HG03060 (cell line): ENCODE data around the gene FBXW10.
"Not testable (repeated sequence)": the region's sequence is repeated elsewhere in the genome, so short reads cannot be mapped to it uniquely, and the experiment has no call there.

Experiments used
- ATAC-seq: cut with Tn5 transposase; IDR thresholded peaks from one replicate; pipeline ENCODE4 v1.9.1; 2021; ENCODE audit warnings: low read depth, moderate number of reproducible peaks; ENCODE audit not compliant: unreplicated experiment

The FBXW10 gene

DNA sequence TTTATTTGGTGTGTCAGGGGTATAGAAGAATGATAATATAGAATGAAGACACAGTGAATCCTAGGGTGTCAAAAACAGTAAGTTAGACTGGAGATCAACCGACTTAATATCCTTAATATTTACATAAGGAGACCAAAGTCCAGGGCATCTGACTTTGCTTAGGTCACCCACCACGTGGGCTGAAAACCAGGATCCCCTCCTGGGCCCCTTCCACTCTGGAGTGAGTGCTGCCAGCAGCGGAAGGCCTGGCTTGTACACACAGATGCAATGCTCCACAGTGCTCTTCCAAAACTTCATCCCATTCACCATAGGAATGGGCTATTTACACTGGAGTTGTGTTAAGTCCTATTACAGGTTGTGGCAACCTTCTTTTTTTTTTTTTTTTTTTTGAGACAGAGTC lies 2.7 kb downstream of the FBXW10 start:
- not testable (repeated sequence) for ATAC-seq

DNA sequence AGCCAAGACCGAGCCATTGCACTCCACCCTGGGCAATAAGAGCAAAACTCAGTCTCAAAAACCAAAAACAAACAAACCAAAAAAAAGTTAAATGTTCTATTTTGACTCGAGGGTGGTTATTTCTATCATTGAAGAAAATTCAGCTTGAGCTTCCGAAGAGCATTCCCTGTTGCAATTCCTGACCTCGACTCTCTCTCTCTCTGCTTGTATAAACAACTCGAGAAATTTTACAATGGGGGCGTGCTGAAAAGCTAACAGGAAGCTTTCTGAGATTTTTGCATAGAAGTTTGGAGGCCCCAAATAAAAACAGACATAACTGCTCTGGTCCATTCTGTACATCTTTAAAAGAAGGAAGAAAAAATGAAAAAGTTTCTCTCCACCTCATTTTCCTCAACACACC lies 3.6 kb downstream of the FBXW10 start:
- not testable (repeated sequence) for ATAC-seq

DNA sequence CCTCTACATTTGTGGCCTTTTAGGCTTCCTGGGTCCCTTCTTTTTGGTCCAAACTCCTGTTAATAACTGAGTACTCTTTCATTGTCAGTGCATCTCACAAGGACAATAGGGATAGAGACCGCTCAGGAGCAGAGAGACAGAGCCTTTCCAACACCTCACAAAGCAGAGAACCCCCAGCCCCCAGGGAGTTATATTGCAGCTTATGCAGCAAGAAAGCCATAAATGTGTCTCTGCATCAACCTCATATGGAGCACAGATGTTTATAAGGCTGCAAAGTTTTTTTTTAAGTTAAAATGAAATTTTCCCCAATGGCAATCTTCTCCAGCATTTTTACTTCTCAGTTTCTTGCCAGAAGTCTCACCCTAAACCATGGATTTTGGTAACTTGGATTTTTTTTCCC lies 6.4 kb downstream of the FBXW10 start:
- not testable (repeated sequence) for ATAC-seq

DNA sequence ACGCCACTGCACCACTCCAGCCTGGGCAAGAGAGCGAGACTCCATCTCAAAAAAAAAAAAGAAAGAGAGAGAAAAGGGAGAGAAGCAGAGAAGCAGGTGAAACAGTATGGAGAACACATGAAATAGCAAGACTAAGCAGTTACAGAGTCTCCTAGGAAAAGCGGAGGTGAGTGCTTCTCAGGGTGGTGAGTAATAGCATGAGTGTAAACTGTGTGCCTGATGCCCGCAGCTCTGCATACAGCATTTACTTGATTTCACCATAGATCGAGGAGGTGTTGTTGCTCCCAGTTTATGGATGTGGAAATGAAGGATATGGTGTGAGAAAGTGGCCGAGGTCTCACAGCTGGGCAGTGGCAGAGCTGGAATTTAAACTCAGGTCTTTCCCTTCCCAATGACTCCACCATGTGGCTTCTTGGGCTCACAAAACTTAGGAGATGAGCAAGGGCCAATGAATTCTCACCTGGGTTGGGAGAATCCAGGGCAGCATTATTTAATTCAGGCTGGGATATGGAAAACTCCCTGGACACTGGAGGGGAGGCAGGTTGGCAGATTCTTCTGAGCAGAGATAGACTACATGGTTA lies 10.1 kb downstream of the FBXW10 start:
- not testable (repeated sequence) for ATAC-seq

DNA sequence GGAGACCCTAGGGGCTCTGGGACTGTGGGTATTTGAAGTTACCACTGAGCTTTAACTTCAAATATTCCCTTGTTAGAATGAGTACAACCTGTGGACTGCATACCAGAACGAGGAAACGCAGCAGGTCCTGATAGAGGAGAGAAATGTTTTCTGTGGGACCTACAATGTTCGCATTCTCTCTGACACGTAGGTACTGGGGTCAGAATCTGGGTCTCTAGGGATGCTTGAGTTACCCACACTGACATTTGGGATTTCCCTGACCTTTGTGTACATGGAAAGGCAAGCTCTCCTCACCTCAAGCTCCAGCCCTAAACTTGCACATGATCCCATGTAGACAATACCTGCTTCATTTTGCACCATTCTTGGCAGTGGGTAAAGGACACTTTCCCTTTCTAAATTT lies 12.1 kb downstream of the FBXW10 start:
- ATAC-seq: not testable (repeated sequence)

DNA sequence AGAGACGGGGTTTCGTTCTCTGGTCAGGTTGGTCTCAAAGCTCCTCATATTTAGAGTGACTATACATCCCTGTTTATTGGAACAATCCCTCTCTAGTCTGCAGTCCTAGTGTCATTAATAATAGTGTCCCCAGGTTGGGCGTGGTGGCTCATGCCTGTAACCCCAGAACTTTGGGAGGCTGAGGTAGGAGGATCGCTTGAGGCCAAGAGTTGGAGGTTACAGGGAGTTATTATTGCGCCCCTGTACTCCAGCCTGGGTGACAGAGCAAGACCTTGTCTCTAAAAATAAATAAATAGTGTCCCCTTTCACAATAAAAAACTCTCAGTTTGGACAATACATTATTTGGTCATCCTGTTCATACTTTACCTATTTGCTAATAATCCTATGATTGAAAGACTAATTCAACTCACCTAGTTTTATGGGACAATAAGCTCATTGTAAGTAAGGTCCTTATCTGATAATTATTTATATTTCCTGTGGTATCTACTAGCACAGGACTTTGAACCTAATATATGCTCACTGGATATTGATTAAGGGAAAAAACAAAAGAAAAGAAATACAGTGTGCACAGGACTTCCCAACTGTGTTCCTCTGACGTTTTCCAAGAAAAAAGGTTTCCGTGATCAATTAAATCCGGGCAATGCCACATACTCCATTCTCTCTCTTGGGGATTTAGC lies 13.7 kb downstream of the FBXW10 start:
- ATAC-seq: not testable (repeated sequence)

DNA sequence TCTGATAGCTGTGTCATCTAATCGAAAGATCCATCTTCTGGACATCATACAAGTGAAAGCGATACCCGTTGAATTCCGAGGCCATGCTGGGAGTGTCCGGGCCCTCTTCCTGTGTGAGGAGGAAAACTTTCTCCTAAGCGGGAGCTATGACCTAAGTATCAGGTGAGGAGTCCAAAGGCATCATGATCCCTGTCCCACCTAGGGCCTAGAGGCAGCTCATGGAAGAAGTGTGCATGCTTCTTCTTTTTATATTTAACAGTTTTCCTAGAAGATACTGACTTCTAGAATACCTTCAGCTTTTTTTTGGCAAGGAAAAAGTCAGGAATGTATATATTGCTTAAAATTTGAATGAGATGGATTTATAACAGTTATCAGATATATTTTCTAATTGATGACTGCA lies 14.5 kb downstream of the FBXW10 start:
- ATAC-seq: not testable (repeated sequence)

DNA sequence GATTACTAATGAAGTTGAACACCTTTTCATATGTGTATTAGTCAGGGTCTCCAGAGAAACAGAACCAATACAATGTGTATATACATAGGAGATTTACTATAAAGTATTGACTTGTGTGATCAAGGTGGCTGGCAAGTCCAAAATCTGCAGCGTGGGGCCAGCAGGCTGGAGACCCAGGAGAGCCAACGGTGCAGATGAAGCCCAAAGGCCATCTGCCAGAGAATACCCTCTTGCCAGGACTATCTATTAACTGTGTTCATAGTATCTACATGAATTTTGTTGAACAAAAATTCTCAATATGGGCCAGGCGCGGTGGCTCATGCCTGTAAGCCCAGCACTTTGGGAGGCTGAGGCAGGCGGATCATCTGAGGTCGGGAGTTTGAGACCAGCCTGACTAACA lies 16.4 kb downstream of the FBXW10 start:
- ATAC-seq: not testable (repeated sequence)

DNA sequence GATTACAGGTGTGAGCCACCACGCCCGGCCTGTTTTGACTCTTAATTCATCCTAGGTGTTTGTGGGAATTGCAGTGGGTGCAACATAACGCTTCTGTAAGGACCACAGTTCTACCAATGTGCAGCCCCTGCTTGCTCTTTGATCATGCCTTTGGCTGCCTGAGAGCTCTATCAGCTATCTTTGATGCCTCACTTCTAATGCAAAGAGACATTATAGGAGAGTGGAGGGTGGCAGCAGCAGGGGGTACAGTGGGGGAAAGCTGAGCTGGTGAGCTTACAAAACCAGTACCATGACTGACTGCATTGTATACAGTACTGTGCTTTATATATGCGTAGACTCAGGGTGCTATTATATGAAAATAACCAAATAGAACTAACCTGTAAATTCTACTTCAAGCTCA lies 26.7 kb downstream of the FBXW10 start:
- ATAC-seq: not testable (repeated sequence)

DNA sequence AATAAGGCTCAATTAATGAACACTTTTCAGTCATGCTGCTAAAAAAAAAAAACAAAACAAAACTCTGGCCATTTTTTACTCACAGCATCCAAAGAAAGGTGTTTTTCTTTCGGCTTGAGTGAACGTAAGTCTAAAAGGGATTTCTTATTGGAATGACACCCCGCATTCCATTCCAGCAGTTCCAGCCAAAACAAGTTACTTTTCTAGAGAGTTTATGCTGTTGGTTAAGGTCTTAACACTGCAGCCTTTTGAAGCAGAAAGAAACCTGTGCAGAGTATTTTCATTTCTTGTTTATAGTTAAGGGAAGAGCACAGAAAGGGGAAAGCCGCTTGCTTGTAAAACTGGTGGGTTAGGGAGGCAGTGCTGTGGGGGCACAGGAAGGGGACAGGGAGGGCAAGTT lies 27.2 kb downstream of the FBXW10 start:
- ATAC-seq: not testable (repeated sequence)

DNA sequence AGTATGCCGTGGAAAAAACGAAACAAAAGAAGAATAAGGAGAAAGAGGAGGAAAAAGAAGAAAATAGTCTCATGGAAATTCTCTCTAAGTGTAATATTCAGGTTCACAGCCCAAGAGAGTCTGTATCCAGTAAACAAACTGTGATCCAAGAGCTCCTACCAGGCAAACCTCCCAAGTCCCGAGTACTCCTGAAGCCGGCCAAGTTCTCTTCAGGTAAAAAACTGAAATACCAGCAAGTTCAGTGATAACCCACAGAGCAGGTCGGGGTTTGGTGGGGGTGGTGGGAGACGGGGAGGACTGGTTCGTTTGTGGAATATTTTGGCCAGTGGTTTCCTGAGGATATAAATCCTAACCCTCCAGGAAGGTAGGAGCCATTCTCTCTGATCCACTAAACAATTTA lies 28.6 kb downstream of the FBXW10 start:
- ATAC-seq: no peak

DNA sequence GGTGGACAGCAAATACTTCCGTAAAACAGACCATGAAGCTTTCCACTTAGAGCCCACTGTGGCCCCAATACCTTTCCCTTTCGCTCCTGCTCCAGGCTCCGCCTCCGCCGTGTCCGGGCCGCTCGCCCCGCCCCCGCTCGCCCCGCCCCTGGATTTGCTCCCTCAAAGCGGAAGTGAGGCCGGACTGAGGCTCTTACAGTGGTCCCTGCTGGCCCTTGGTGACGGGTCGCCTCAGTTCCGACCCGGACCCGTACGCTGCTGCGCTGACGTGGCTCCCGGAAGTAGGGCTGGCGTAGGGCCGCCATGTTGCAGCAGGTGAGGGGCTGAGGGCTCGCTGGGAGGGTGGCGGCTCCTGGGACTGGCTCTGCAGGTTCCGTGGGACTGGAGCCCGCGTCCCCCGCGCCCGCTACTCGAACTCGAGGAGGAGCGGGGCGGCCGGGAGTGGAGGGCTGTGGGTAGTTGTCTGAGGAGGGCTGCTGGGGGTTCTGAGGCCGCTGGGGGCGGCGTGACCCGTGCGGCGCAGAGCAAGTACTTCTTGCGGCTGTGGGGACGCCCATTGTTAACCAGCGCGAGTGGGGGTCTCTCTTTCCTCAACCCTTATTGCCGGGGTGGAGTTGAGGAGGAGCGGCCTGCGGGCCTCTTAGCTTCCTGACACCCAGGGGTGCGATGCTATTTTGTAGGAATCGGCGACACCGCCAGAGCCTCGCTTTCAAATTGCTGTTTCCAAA lies 37.3 kb downstream of the FBXW10 start, which contains the start of gene TVP23B:
Gene TVP23B (plus strand): TSS at position 193 of the 728 bp plus-strand sequence. CDS start 111 bp downstream, at position 304.
- peak; percentile 79 for ATAC-seq

DNA sequence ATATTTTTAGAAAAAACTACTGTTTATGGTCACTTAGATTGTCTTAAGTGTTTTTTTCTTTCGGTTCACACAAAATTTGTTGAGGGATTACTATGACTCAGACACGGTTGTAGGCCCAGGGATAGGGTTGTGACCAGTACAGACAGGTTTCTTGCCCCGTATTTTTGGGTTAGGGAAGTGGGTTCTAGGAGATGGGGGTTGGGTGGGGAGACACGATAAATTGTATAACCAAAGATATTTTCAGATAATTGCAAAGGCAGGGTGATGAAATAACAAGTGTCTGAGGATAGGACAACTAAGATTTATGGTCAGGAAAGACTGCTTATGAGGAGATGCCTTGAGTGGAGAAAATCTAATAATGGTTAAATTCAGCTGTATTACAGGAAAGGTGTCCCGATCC lies 38.0 kb downstream of the FBXW10 start:
- not testable (repeated sequence) for ATAC-seq

DNA sequence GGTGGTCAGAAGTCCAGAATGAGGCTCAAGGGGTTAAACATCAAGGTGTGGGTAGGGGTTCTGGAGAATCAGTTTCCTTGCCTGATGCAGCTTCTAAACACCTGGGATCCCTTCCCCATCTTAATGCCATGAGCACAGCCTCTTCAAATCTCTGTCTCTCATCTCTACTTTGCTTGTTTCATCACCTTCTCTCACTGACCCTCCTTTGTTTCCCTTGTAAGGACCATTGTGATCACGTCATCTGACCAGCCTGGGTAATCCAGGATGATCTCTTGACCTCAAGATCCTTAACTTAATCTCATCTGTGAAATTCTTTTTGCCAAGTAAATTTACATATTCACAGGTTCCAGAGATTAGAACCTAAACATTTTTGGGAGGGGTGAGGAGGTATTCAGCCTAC lies 42.1 kb downstream of the FBXW10 start:
- not testable (repeated sequence) for ATAC-seq

DNA sequence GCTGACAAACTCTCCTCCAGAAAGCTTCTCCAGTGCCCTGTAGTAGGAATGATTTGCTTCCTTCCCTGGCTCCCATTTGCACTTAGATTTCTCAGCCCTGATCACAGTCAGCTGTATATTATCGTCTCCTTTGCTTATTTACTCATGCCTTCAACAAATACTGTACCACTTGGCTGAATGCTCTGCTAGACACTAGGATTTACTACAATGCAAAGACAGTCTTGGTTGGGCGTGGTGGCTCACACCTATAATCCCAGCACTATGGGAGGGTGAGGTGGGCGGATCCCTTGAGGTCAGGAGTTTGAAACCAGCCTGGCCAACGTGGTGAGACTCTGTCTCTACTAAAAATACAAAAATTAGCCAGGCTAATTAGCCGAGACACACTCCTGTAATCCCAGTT lies 43.0 kb downstream of the FBXW10 start:
- not testable (repeated sequence) for ATAC-seq

DNA sequence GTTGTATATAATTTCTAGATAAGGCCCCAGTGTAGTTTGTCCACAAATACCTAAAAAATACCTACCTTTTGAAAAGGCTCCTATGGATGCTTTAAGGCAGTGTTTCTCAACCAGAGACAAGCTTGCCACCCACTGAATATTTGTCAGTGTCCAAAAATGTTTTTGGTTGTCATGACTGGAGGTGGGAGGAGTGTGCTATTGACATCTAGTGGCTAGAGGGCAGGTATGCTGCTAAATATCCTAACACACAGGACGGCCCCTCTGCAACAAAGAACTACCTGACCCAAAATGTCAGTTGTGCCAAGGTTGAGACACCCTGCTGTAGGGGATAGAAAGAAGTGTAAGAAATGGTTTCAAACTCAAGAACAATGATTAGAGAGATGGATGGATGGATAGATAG lies 47.5 kb downstream of the FBXW10 start:
- not testable (repeated sequence) for ATAC-seq

DNA sequence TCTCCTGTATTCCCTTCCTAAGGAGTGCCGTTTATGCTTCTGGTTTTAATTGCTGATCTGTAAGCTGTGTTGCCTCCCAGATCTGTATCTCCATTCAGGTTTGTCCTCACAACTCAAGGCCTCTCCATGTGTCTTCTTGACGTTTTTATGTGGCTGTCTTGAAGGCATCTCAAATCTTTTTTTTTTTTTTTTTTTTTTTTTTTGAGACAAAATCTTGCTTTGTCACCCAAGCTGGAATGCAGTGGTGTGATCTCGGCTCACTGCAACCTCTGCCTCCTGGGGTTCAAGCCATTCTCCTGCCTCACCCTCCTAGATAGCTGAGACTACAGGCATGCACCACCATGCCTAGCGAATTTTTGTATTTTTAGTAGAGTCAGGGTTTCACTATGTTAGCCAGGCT lies 51.0 kb downstream of the FBXW10 start:
- not testable (repeated sequence) for ATAC-seq

DNA sequence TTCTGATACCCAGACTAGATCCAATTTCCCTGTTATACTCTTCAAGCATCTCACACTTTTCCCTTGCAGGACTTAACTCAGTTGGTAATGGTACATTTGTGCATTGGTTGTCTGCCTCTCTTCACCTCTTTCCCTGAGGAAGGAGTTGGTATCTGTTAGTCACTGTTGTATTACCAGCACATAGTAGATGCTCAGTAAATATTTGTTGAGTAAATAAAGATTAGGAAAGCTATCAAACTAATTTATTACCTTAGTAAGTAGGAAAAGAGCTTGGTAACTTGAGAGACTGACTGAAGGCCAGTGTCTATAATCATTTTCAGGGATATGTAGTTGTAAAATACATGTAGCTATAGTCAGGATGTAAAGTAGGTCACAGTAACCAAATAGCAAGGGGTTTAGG lies 53.0 kb downstream of the FBXW10 start:
- not testable (repeated sequence) for ATAC-seq

DNA sequence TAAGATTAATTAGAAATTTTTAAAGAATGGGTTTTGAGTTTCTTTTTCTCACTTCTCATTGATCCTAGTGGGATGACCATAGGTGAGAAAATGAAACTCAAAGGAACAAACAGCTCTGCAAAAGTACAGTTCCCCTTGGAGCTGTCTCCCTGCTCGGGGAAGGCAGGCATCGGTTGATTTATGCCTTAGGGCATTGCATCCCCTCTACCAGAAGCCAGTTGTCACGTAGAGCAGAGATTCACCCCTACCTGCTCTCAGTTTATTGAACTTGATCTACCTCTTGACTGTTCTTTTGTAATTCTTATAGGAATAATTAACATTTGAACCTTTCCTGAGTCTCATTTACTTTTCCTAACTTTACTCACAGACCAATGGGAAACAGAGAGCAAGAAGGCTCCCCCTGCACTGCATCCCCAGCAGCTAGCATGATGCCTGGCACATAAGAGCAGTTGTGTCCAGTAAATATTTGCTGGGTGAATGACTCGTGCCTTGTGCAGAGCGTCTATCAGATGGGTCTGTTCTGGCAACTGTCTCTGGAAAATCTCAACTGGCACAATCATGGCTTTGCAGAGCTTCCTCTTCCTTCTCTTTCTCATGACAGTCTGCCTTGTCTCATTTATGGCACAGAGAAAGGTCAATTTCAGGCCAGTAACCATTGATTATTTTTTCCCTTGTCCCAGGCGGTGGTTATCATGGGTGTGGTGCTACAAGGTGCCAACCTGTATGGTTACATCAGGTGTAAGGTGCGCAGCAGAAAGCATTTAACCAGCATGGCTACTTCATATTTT lies 59.8 kb downstream of the FBXW10 start:
- not testable (repeated sequence) for ATAC-seq

DNA sequence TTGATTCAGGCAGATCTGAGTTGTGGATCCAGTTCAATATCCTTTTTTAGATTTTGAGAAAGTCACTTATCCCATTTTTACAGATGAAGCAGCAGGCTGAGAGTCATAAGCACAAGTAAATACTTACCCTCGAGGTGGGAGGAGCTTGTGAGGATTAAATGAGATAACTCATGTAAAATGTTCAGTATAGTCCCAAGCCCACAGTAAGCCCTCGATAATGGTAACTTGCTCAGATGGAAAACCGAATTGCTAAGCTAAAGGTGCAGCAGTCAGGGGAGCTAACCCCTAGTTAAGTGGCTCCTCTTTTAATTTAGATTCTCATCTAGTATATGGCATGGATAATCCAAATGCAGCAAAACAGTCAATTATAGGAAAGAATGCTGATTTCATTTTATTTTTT lies 72.1 kb downstream of the FBXW10 start:
- not testable (repeated sequence) for ATAC-seq
